Measurements from ENCODE around the gene WNT3A.

DNA sequence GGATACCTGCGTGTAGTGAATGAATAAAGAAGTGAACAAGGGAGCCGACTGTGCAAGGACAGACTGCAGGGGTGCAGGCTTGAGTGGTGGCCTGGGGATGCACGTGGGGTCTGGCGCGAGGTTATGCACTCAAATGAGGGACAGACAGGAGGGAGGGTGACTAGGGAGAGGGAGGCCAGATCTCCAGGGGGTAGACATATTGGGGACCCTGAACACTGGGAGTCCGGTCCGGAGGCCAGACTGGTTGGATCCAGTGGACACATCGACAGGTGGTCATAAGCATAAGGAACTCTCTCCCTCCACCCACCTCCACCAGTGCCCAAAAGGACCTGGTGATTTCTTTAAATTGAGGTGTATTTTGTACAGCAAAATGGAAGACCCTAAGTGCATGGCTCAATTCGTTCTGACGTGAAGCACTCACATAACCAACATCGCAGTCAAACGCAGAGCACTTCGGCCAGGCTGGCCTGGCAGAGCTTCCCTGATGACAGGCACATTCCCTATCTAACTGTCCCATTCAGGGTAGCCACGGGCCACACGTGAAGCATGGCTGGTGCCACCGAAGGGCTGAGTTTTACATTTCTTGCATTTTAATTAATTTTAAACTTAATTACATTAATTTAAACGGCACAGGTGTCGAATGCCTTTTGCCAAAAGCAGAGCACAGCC lies 14.0 kb downstream of the WNT3A start:
- TF ChIP-seq, protein P1, sequence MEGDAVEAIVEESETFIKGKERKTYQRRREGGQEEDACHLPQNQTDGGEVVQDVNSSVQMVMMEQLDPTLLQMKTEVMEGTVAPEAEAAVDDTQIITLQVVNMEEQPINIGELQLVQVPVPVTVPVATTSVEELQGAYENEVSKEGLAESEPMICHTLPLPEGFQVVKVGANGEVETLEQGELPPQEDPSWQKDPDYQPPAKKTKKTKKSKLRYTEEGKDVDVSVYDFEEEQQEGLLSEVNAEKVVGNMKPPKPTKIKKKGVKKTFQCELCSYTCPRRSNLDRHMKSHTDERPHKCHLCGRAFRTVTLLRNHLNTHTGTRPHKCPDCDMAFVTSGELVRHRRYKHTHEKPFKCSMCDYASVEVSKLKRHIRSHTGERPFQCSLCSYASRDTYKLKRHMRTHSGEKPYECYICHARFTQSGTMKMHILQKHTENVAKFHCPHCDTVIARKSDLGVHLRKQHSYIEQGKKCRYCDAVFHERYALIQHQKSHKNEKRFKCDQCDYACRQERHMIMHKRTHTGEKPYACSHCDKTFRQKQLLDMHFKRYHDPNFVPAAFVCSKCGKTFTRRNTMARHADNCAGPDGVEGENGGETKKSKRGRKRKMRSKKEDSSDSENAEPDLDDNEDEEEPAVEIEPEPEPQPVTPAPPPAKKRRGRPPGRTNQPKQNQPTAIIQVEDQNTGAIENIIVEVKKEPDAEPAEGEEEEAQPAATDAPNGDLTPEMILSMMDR (IDR thresholded peaks at IDR 0.05): no peak
- TF ChIP-seq POLR2A (IDR thresholded peaks at IDR 0.05): no peak

Data from esophagus squamous epithelium (tissue), 4 donors.